A549 (cell line): ENCODE measurements around the gene GNRHR. TPM values are rescaled to one million over a fixed set of nuclear protein-coding genes. Genes with fewer than 3 reads are reported as not detected.

Experiments
- ATAC-seq, 2 experiments: fragments of 200-7000 bp in 1 of 2; fragments of >200 bp in 1 of 2; cut with Nextera tagmentation in 1 of 2; cut with Tn5 transposase in 1 of 2; 3 replicates each; pipeline versions ENCODE4 v1.8.0 to v1.9.1; 2018 to 2020; ENCODE audit warnings: mild to moderate bottlenecking in 1 of 2, moderate library complexity in 1 of 2
- CTCF ChIA-PET: fragments of 300-600 bp; sonication (Branson Sonifier 250); formaldehyde crosslinking; extraction: SDS; loops from one replicate; lab custom pipeline; 2021; ENCODE audit warnings: antibody characterized with exemption, inconsistent platforms; lab: Yijun Ruan, JAX
- POLR2A ChIA-PET: fragments of 350-600 bp; formaldehyde crosslinking; extraction: SDS; loops from one replicate; lab custom pipeline; 2021; ENCODE audit warnings: antibody characterized with exemption, inconsistent platforms; lab: Yijun Ruan, JAX
- DNase-seq, 2 experiments: peaks; one replicate each; pipeline versions ENCODE4 v3.0.0 to v3.0.0-alpha.2; 2011 to 2016; ENCODE audit warnings: low read depth in 1 of 2, low spot score in 1 of 2
- FAIRE-seq: peaks from 2 replicates; lab custom pipeline; 2011; peaks lifted over from hg19 to GRCh38; lab: Jason Lieb, UNC
- H3K27ac ChIP-seq, 2 experiments: fragments of >200 bp; sonication (Bioruptor Twin); formaldehyde crosslinking; 3 replicates each; pipeline ENCODE4 v1.5.1; 2016 to 2017
- H3K4me1 ChIP-seq: fragments of >200 bp; sonication (Bioruptor Twin); formaldehyde crosslinking; 3 replicates; pipeline ENCODE4 v1.6.1; 2016
- H3K4me2 ChIP-seq: fragments of >200 bp; sonication (Bioruptor Twin); formaldehyde crosslinking; 3 replicates; pipeline ENCODE4 v1.6.1; 2016
- H3K4me3 ChIP-seq: fragments of >200 bp; sonication (Bioruptor Twin); formaldehyde crosslinking; 3 replicates; pipeline ENCODE4 v1.5.1; 2016
- H3K9me3 ChIP-seq: fragments of >200 bp; sonication (Bioruptor Twin); formaldehyde crosslinking; 3 replicates; pipeline ENCODE4 v1.6.1; 2016
- CBX8 ChIP-seq: fragments of 200-600 bp; sonication (generic); IDR thresholded peaks from 2 replicates; pipeline ENCODE4 v1.6.1; 2016
- CEBPB ChIP-seq, 2 experiments: fragments of >200 bp in 1 of 2; sonication (Bioruptor Twin) in 1 of 2; formaldehyde crosslinking in 1 of 2; IDR thresholded peaks; 2 replicates each; pipeline ENCODE4 v1.6.1; 2012 to 2016
- EP300 ChIP-seq, 2 experiments: fragments of >200 bp; sonication (Bioruptor Twin); formaldehyde crosslinking; IDR thresholded peaks; 2 replicates in 1 of 2; 3 replicates in 1 of 2; pipeline ENCODE4 v1.6.1; 2016 to 2017
- ESRRA ChIP-seq: fragments of 150-350 bp; IDR thresholded peaks from 2 replicates; pipeline ENCODE4 v1.6.1; 2014; ENCODE audit warnings: mild to moderate bottlenecking, low read length, borderline replicate concordance
- FOSB ChIP-seq: fragments of 250-450 bp; sonication (Bioruptor Pico); IDR thresholded peaks from 2 replicates; pipeline ENCODE4 v1.5.0; 2020; ENCODE audit warnings: mild to moderate bottlenecking, moderate library complexity
- HEYL ChIP-seq: fragments of 250-450 bp; sonication (Bioruptor Pico); IDR thresholded peaks from 2 replicates; pipeline ENCODE4 v1.8.0; 2021; ENCODE audit warnings: mild to moderate bottlenecking, moderate library complexity
- JUN ChIP-seq, 2 experiments: fragments of >200 bp; sonication (Bioruptor Twin); formaldehyde crosslinking; IDR thresholded peaks; 2 replicates in 1 of 2; 3 replicates in 1 of 2; pipeline ENCODE4 v1.6.1; 2016 to 2017
- JUNB ChIP-seq: fragments of >200 bp; sonication (Bioruptor Twin); formaldehyde crosslinking; IDR thresholded peaks from 2 replicates; pipeline ENCODE4 v1.6.1; 2016
- MAFK ChIP-seq: fragments of 450-650 bp; IDR thresholded peaks from 2 replicates; pipeline ENCODE4 v1.6.1; 2014; ENCODE audit not compliant: partially characterized antibody
- MAZ ChIP-seq: fragments of 150-350 bp; IDR thresholded peaks from 2 replicates; pipeline ENCODE4 v1.6.1; 2014; ENCODE audit warnings: antibody characterized with exemption, low read depth, low read length, borderline replicate concordance
- POLR2AphosphoS2 ChIP-seq: conservative IDR thresholded peaks from 2 replicates; pipeline ENCODE4 v1.6.1; 2012; ENCODE audit warnings: low read length, improper control_type of control experiment, inconsistent platforms
- RAD21 ChIP-seq, 2 experiments: fragments of >200 bp in 1 of 2; sonication (Bioruptor Twin) in 1 of 2; formaldehyde crosslinking in 1 of 2; IDR thresholded peaks in 1 of 2; conservative IDR thresholded peaks in 1 of 2; 2 replicates in 1 of 2; 3 replicates in 1 of 2; pipeline ENCODE4 v1.6.1; 2012 to 2018; ENCODE audit warnings: inconsistent platforms in 1 of 2
- RNF2 ChIP-seq: fragments of 200-600 bp; sonication (generic); IDR thresholded peaks from 2 replicates; pipeline ENCODE4 v1.6.1; 2016; ENCODE audit warnings: low read depth, mild to moderate bottlenecking, antibody characterized with exemption, moderate library complexity, borderline replicate concordance
- TFCP2L1 ChIP-seq: fragments of 250-450 bp; sonication (Bioruptor Pico); IDR thresholded peaks from 2 replicates; pipeline ENCODE4 v1.5.0; 2021; ENCODE audit warnings: mild to moderate bottlenecking
- ZSCAN20 ChIP-seq: fragments of 250-450 bp; sonication (Bioruptor Pico); IDR thresholded peaks from 2 replicates; pipeline ENCODE4 v1.8.0; 2022; ENCODE audit warnings: mild to moderate bottlenecking, moderate library complexity
- polyA plus RNA-seq, 4 experiments: library from polyadenylated mRNA; depleted of rRNA in 3 of 4; stranded (reverse); fragments of >200 nt; fragmentation: RNase III in 1 of 4; extraction: RNeasy Plus Mini Kit Qiagen cat#74134 plus additional on column Dnase treatment in 1 of 4; gene quantifications; 2 replicates in 3 of 4; 3 replicates in 1 of 4; pipeline ENCODE4 v1.2.3, GENCODE V29; 2011 to 2017
- small RNA-seq, 6 experiments: library from RNA; depleted of rRNA; stranded (forward); fragments of <200 nt; gene quantifications; one replicate each; pipeline ENCODE3, GENCODE V24; 2012
- TF ChIP-seq, protein P1 (sequence below): fragments of >200 bp; sonication (Bioruptor Twin); formaldehyde crosslinking; IDR thresholded peaks from 3 replicates; pipeline ENCODE4 v1.6.1; 2016

GNRHR gene
- polyA plus RNA-seq, 2 of the 4 experiments (the other 2 are of a cell fraction) = not detected

DNA sequence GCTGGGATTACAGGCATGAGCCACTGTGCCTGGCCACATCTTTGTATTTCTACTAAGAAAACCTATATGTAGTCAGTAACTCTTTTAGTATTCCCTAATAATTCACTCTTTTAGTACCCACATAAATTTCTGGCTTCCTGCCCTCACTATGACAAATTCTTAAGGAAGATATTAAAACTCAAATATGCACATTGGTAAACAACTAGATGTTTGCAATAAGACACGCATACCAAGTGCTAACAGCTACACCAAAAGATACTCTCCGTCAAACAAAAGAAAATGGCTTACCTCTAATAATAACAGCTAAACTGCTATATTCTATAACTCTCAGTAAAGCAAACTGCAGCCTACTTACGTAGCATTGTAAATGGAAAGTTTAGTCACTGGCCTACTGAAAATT lies 59.5 kb downstream of the GNRHR start (continued):
- TF ChIP-seq MAZ (no peak), ESRRA (no peak), RNF2 (no peak), JUN (IDR thresholded peaks at IDR 0.05) (no peak)

DNA sequence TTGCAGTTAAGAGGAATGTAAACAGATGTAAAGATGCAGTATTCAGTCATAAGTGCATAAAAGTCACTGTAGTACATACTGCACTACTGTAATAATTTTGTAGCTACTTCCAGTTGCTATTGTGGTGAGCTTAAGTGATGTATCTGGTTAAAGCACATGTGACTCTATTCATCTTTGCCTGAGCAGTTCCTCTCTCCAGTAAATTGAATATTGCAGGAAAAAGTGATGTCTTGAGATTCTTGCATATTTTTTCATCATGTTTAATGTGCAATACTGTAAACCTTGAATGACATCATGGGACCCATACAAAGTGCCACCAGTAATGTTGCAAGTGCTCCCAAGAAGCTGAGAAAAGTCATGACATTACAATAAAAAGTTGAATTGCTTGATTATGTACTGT lies 62.9 kb downstream of the GNRHR start:
- TF ChIP-seq, protein P1, sequence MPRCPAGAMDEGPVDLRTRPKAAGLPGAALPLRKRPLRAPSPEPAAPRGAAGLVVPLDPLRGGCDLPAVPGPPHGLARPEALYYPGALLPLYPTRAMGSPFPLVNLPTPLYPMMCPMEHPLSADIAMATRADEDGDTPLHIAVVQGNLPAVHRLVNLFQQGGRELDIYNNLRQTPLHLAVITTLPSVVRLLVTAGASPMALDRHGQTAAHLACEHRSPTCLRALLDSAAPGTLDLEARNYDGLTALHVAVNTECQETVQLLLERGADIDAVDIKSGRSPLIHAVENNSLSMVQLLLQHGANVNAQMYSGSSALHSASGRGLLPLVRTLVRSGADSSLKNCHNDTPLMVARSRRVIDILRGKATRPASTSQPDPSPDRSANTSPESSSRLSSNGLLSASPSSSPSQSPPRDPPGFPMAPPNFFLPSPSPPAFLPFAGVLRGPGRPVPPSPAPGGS = no peak
- TF ChIP-seq CEBPB (IDR thresholded peaks at IDR 0.05) = no peak
- TF ChIP-seq EP300 (IDR thresholded peaks at IDR 0.05) = no peak
- TF ChIP-seq TFCP2L1 (CRISPR knock-in tag) = no peak
- TF ChIP-seq JUNB = no peak
- no peak for TF ChIP-seq CBX8
- TF ChIP-seq POLR2AphosphoS2 = no peak
- TF ChIP-seq RNF2 = no peak
- no peak for TF ChIP-seq ZSCAN20 (CRISPR knock-in tag)
- TF ChIP-seq RAD21 (conservative IDR thresholded peaks at IDR 0.05 in 1 of 2, IDR thresholded peaks at IDR 0.05 in 1 of 2) = no peak
- TF ChIP-seq HEYL (CRISPR knock-in tag) = no peak
- no peak for TF ChIP-seq MAFK
- no peak for TF ChIP-seq FOSB (CRISPR knock-in tag)
- no peaks in the 10 kb centered on the region for H3K4me1 ChIP-seq
- ChIA-PET CTCF (no interaction called here), POLR2A (no interaction called here)
- ATAC-seq (no peak), DNase-seq (no peak), FAIRE-seq (no peak)
- no peaks in the 10 kb centered on the region for H3K9me3 ChIP-seq
- no peak overlapping the region for H3K4me3 ChIP-seq
- no peak overlapping the region for H3K4me2 ChIP-seq
- no peak overlapping the region for H3K27ac ChIP-seq

Small RNA genes within 50 kb of the gene (small RNA-seq; reads per million reads assigned to genes)
- gene RF00091 = 0 reads per million in 6 experiments

Other genes with a start within 250 kb of the GNRHR start
- gene CENPC, start 208.9 kb downstream of the GNRHR start, polyA plus RNA-seq (2011; rRNA removed) = 6.2 and 9.0 TPM in 2 replicates
- 5.6 to 6.5 TPM (median 5.8 TPM) in 3 replicates for gene CENPC, start 208.9 kb downstream of the GNRHR start, polyA plus RNA-seq (2017; fragmentation: RNase III; extraction: RNeasy Plus Mini Kit Qiagen cat#74134 plus additional on column Dnase treatment)
- gene STAP1, start 195.7 kb downstream of the GNRHR start, polyA plus RNA-seq (2011; rRNA removed) = not detected in 2 replicates
- gene STAP1, start 195.7 kb downstream of the GNRHR start, polyA plus RNA-seq (2017; fragmentation: RNase III; extraction: RNeasy Plus Mini Kit Qiagen cat#74134 plus additional on column Dnase treatment) = not detected in 3 replicates
- 67.3 and 84.6 TPM in 2 replicates for gene UBA6, start 53.2 kb downstream of the GNRHR start, polyA plus RNA-seq (2011; rRNA removed)
- 33.7 to 34.0 TPM (median 33.9 TPM) in 3 replicates for gene UBA6, start 53.2 kb downstream of the GNRHR start, polyA plus RNA-seq (2017; fragmentation: RNase III; extraction: RNeasy Plus Mini Kit Qiagen cat#74134 plus additional on column Dnase treatment)
- gene TMPRSS11D, start 129.6 kb upstream of the GNRHR start, polyA plus RNA-seq (2011; rRNA removed) = not detected in 2 replicates
- not detected in 3 replicates for gene TMPRSS11D, start 129.6 kb upstream of the GNRHR start, polyA plus RNA-seq (2017; fragmentation: RNase III; extraction: RNeasy Plus Mini Kit Qiagen cat#74134 plus additional on column Dnase treatment)
- not detected in 2 replicates for gene TMPRSS11A, start 209.1 kb upstream of the GNRHR start, polyA plus RNA-seq (2011; rRNA removed)
- gene TMPRSS11A, start 209.1 kb upstream of the GNRHR start, polyA plus RNA-seq (2017; fragmentation: RNase III; extraction: RNeasy Plus Mini Kit Qiagen cat#74134 plus additional on column Dnase treatment) = not detected in 3 replicates